Right atrium auricular region (tissue), 2 donors: ENCODE measurements around the gene RBKS. TPM values are rescaled to one million over a fixed set of nuclear protein-coding genes. Genes with fewer than 3 reads are reported as not detected.

Experiments used
- DNase-seq: peaks from one replicate; pipeline ENCODE4 v3.0.0-alpha.2; 2019; ENCODE audit warnings: low spot score
- H3K27ac ChIP-seq, 2 donors: fragments of 200-600 bp; sonication (generic); 1 replicate in 1 of 2; 2 replicates in 1 of 2; pipeline ENCODE4 v1.5.1; 2016 to 2019
- H3K27me3 ChIP-seq, 2 donors: fragments of 200-600 bp; sonication (generic); one replicate each; pipeline versions ENCODE4 v1.5.1 to v1.6.0; 2017 to 2019
- H3K36me3 ChIP-seq: fragments of 200-600 bp; sonication (generic); one replicate; pipeline ENCODE4 v1.5.1; 2016
- H3K4me1 ChIP-seq, 2 donors: fragments of 200-600 bp; sonication (generic); one replicate each; pipeline versions ENCODE4 v1.5.1 to v1.6.0; 2017 to 2019
- H3K4me3 ChIP-seq, 2 donors: fragments of 200-600 bp; sonication (generic); 1 replicate in 1 of 2; 2 replicates in 1 of 2; pipeline ENCODE4 v1.5.1; 2017 to 2019; ENCODE audit warnings: mild to moderate bottlenecking in 1 of 2, moderate library complexity in 1 of 2
- H3K9me3 ChIP-seq, 2 donors: fragments of 200-600 bp; sonication (generic); one replicate each; pipeline ENCODE4 v1.5.1; 2019
- total RNA-seq, 2 donors: library from RNA; depleted of rRNA; stranded (reverse); fragments of >200 nt; gene quantifications; one replicate each; pipeline ENCODE4 v1.1.0, GENCODE V29; 2016
- TF ChIP-seq, protein P1 (sequence below), 2 donors: fragments of 200-600 bp; sonication (generic); IDR thresholded peaks; one replicate each; pipeline ENCODE4 v1.5.1; 2019; ENCODE audit warnings: antibody characterized with exemption in 2 of 2

The RBKS gene
- total RNA-seq, 2 donors from 2014 or later, result 1.6 to 2.1 TPM

DNA sequence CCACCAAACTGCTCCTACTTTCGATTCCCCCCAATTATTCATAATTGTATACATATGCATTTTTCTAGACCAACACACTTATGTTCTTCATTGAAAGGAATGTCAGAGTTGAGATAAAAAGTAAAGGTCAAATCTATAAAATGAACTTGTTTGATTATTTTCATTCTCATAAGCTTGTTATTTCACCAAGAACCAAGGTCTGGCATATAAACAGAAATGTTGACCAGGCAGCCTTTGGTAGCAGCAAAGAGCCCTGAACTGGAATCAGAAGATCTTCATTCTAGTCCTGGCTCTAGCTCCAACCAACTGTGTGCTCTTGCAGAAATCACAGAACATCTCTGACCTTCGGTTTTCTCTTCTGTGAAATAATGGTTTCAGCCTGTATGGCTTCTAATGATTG is 42.9 kb downstream of the RBKS start:
- H3K27me3 ChIP-seq, result no peaks in the 10 kb centered on the region
- H3K27ac ChIP-seq, result no peak overlapping the region
- no peaks in the 10 kb centered on the region for H3K4me1 ChIP-seq
- no peaks in the 10 kb centered on the region for H3K36me3 ChIP-seq
- no peaks in the 10 kb centered on the region for H3K9me3 ChIP-seq
- TF ChIP-seq, protein P1, sequence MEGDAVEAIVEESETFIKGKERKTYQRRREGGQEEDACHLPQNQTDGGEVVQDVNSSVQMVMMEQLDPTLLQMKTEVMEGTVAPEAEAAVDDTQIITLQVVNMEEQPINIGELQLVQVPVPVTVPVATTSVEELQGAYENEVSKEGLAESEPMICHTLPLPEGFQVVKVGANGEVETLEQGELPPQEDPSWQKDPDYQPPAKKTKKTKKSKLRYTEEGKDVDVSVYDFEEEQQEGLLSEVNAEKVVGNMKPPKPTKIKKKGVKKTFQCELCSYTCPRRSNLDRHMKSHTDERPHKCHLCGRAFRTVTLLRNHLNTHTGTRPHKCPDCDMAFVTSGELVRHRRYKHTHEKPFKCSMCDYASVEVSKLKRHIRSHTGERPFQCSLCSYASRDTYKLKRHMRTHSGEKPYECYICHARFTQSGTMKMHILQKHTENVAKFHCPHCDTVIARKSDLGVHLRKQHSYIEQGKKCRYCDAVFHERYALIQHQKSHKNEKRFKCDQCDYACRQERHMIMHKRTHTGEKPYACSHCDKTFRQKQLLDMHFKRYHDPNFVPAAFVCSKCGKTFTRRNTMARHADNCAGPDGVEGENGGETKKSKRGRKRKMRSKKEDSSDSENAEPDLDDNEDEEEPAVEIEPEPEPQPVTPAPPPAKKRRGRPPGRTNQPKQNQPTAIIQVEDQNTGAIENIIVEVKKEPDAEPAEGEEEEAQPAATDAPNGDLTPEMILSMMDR (IDR thresholded peaks at IDR 0.05), result no peak
- no peak overlapping the region for H3K4me3 ChIP-seq
- no peak for DNase-seq

DNA sequence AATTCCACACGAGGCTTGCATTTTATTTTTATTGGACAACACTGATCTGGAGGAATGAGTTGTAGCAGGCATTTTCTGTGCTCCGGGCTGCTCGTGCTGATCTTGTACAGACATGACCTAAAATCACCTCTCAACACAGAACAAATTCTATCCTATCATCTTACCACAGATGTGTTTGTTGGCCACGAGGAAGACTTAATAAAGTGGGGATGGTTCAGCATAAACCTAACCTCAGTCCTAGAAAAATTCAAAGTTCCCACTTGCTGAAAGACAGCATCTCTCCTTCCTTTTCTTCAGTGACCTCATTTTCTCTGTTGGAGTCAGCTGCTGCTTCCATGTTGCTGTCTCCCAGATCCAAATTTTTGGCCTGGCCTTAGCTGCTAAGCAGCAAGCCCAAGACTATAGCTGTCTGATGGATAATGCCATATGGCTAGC is 45.3 kb downstream of the RBKS start:
- Histone ChIP-seq H3K27me3 (no peaks in the 10 kb centered on the region), H3K27ac (no peak overlapping the region), H3K4me1 (no peaks in the 10 kb centered on the region), H3K36me3 (no peaks in the 10 kb centered on the region), H3K9me3 (no peaks in the 10 kb centered on the region), H3K4me3 (no peak overlapping the region)
- TF ChIP-seq, protein P1 (IDR thresholded peaks at IDR 0.05), result no peak
- no peak for DNase-seq

DNA sequence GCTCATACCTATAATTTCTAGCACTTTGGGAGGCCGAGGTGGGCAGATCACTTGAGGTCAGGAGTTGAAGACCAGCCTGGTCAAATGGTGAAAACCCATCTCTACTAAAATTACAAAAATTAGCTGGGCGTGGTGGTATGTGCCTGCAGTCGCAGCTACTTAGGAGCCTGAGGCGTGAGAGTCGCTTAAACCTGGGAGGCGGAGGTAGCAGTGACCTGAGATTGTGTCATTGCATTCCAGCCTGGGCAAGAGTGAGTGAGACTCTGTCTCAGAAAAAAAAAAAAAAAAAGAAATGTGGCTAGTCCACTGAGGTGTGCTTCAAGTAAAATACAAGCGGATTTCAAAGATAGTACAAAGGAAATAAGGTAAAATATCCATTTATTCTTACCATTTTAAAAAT is 46.2 kb downstream of the RBKS start:
- no peak overlapping the region for H3K27ac ChIP-seq

DNA sequence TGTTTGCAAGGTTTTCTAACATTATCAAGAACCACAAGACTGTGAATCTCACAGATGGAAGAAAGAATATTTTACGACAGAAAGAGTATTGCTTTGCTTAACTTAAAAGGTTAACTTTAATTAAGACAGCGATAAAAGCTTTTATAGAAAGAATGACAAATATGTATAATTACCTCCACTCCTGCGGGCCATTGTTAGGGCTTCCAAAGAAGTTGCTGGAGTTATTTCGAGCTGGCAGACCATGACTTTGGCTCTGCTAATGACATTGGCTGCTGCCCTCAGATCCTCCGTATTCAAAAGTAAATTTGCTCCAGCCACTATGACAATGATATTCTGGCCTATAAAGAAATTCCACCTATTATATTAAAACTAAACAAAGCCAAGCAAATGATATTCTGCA is 47.3 kb downstream of the RBKS start:
- Histone ChIP-seq H3K4me1 (no peaks in the 10 kb centered on the region), H3K27ac (no peak overlapping the region), H3K36me3 (no peaks in the 10 kb centered on the region), H3K4me3 (no peak overlapping the region), H3K9me3 (no peaks in the 10 kb centered on the region), H3K27me3 (no peaks in the 10 kb centered on the region)
- TF ChIP-seq, protein P1 (IDR thresholded peaks at IDR 0.05), result no peak
- no peak for DNase-seq

More for the DNA sequence above, 46.2 kb downstream of the RBKS start:
- Histone ChIP-seq H3K27me3 (no peaks in the 10 kb centered on the region), H3K4me1 (no peaks in the 10 kb centered on the region), H3K9me3 (no peaks in the 10 kb centered on the region), H3K4me3 (no peak overlapping the region), H3K36me3 (no peaks in the 10 kb centered on the region)
- DNase-seq, result no peak
- TF ChIP-seq, protein P1 (IDR thresholded peaks at IDR 0.05), result no peak

DNA sequence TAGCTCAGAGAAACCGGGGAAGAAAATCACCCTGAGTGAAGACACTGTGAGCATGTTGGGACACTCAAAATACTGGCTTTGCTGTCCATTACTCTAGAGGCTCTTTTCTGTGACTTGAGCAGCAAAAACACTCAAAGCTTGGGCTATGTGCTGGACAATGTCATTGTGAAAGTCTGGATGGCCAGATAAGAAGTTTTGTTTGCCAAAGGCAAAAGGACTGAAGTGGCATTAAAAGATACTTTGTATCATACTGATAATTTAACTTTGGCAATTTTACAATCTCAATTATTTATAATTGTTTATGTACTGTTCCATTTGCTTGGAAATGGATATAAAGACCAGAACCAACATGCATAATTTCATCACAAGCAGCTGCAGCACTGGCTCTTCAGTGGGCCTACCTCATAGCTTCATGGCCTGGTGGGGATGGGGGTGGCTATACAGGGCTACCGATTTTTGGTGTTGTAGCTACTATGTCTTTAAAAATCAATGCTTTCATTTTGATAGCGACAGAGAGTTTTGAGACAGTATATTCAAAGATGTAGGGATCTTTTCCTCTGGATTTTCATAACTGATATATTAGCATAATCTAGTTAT is 51.1 kb downstream of the RBKS start:
- Histone ChIP-seq H3K9me3 (no peaks in the 10 kb centered on the region), H3K27me3 (no peaks in the 10 kb centered on the region), H3K4me1 (no peaks in the 10 kb centered on the region), H3K4me3 (no peak overlapping the region), H3K36me3 (no peaks in the 10 kb centered on the region), H3K27ac (no peak overlapping the region)
- no peak for DNase-seq
- TF ChIP-seq, protein P1 (IDR thresholded peaks at IDR 0.05), result no peak

DNA sequence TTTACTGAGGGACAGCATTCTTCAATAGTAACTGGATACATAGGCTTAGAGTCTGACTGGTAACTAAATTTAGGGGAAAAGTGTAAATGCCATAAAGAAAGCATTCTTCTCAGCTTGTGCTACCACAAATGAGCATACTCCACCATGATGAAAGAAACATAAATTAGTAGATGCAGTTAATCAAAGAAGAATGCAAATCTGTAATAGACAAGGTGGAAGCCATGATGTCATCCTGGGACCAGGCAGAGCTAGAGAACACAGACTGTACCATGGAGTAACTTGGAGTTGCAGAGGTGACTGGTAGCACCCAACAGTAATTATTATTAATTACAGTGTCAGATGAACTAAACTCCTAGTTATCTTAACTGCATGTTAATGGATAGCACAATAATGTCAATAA is 51.7 kb downstream of the RBKS start:
- Histone ChIP-seq H3K4me1 (no peaks in the 10 kb centered on the region), H3K36me3 (no peaks in the 10 kb centered on the region), H3K27me3 (no peaks in the 10 kb centered on the region), H3K27ac (no peak overlapping the region), H3K4me3 (no peak overlapping the region), H3K9me3 (no peaks in the 10 kb centered on the region)
- DNase-seq, result no peak
- TF ChIP-seq, protein P1 (IDR thresholded peaks at IDR 0.05), result no peak
